Measurements from ENCODE around the gene SEPTIN11. TPM values are rescaled to one million over a fixed set of nuclear protein-coding genes. Genes with fewer than 3 reads are reported as not detected.

SEPTIN11 gene
- total RNA-seq, 1 donor from 2014 or later = 623 TPM

DNA sequence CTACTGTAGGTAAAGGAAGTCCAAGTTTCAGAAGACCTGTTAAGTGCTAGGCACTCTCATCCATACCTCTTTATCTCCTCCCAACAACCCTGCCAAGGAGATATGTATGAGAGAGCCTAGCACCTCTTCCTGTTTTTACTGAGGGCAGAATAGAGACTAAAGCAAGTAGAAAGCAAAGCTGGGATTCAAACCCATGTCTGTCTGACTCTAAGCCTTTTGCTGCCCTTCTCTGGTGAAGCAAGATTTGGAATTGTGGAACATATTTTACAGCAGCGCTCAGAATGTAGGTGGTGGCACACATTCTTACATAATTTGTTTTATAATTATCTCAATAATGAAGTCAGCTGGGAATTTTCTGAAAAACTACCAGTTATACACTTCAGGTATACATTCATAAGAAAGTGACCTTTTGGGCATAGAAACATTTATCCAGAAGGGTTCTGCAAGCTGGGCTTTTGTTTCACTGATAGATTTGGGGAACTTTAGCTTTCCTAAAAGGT is 41.7 kb downstream of the SEPTIN11 start:
- no peaks in the 10 kb centered on the region for H3K27me3 Mint-ChIP-seq (ENCODE audit: low read depth, unreplicated experiment)
- H2AFZ ChIP-seq (ENCODE audit: low read depth, low read length) = no peak overlapping the region
- peak overlapping the region; percentile 31 for H3K4me3 Mint-ChIP-seq (ENCODE audit: unreplicated experiment)
- H3K36me3 Mint-ChIP-seq (ENCODE audit: low read depth, unreplicated experiment) = peaks cover 21% of the 10 kb centered on the region
- H3K79me2 ChIP-seq (ENCODE audit: insufficient read depth, low read length) = peaks cover 82% of the 10 kb centered on the region
- peaks cover 2% of the 10 kb centered on the region for H3K9me3 Mint-ChIP-seq (ENCODE audit: unreplicated experiment)
- H3K27me3 ChIP-seq (ENCODE audit: insufficient read depth, low read length) = no peaks in the 10 kb centered on the region
- H3K36me3 ChIP-seq (ENCODE audit: insufficient read depth, low read length) = peaks cover 2% of the 10 kb centered on the region
- H3K9me3 ChIP-seq (ENCODE audit: insufficient read depth, low read depth, low read length) = peaks cover 3% of the 10 kb centered on the region
- TF ChIP-seq CTCF (IDR thresholded peaks at IDR 0.05; ENCODE audit: insufficient read depth, low read depth, low read length) = no peak
- TF ChIP-seq EZH2 (IDR thresholded peaks at IDR 0.05; ENCODE audit: insufficient read depth, low read length) = no peak
- peak overlapping the region; percentile 90 for H3K27ac Mint-ChIP-seq (ENCODE audit: unreplicated experiment)
- peaks cover 37% of the 10 kb centered on the region for H3K4me1 ChIP-seq (ENCODE audit: insufficient read depth, low read length)
- H4K20me1 ChIP-seq (ENCODE audit: insufficient read depth, low read length) = no peaks in the 10 kb centered on the region
- no peak for DNase-seq (ENCODE audit: low read depth)
- H3K9ac ChIP-seq (ENCODE audit: low read length) = peak overlapping the region; percentile 84
- H3K4me2 ChIP-seq (ENCODE audit: low read length) = peak overlapping the region; percentile 76
- no peak for FAIRE-seq
- H3K27ac ChIP-seq (ENCODE audit: low read depth, low read length) = peak overlapping the region; percentile 98
- no peak overlapping the region for H3K4me3 ChIP-seq (ENCODE audit: insufficient read depth, low read depth, low read length)
- peaks cover 78% of the 10 kb centered on the region for H3K4me1 Mint-ChIP-seq (ENCODE audit: low read depth, unreplicated experiment)

GRCh38 chr4:76993787-76994641 is 44.5 kb downstream of the SEPTIN11 start:
- TF ChIP-seq CTCF (IDR thresholded peaks at IDR 0.05; ENCODE audit: insufficient read depth, low read depth, low read length) = no peak
- TF ChIP-seq EZH2 (IDR thresholded peaks at IDR 0.05; ENCODE audit: insufficient read depth, low read length) = no peak
- Histone ChIP-seq H3K9me3 (ENCODE audit: insufficient read depth, low read depth, low read length) (peaks cover 3% of the 10 kb centered on the region), H4K20me1 (ENCODE audit: insufficient read depth, low read length) (no peaks in the 10 kb centered on the region), H3K27me3 (ENCODE audit: insufficient read depth, low read length) (no peaks in the 10 kb centered on the region), H3K4me2 (ENCODE audit: low read length) (no peak overlapping the region), H3K4me3 (ENCODE audit: insufficient read depth, low read depth, low read length) (no peak overlapping the region), H3K79me2 (ENCODE audit: insufficient read depth, low read length) (peaks cover 89% of the 10 kb centered on the region), H3K9ac (ENCODE audit: low read length) (no peak overlapping the region), H3K27ac (ENCODE audit: low read depth, low read length) (peak overlapping the region; percentile 4), H3K36me3 (ENCODE audit: insufficient read depth, low read length) (peaks cover 23% of the 10 kb centered on the region), H2AFZ (ENCODE audit: low read depth, low read length) (no peak overlapping the region), H3K4me1 (ENCODE audit: insufficient read depth, low read length) (peaks cover 18% of the 10 kb centered on the region)
- Mint-ChIP-seq H3K36me3 (ENCODE audit: low read depth, unreplicated experiment) (peaks cover 49% of the 10 kb centered on the region), H3K4me1 (ENCODE audit: low read depth, unreplicated experiment) (peaks cover 82% of the 10 kb centered on the region), H3K4me3 (ENCODE audit: unreplicated experiment) (no peak overlapping the region), H3K9me3 (ENCODE audit: unreplicated experiment) (peaks cover 2% of the 10 kb centered on the region), H3K27me3 (ENCODE audit: low read depth, unreplicated experiment) (no peaks in the 10 kb centered on the region), H3K27ac (ENCODE audit: unreplicated experiment) (peak overlapping the region; percentile 53)
- DNase-seq (ENCODE audit: low read depth) = no peak
- FAIRE-seq = no peak

- Mint-ChIP-seq H3K4me3 (ENCODE audit: unreplicated experiment) (no peak overlapping the region), H3K27me3 (ENCODE audit: low read depth, unreplicated experiment) (no peaks in the 10 kb centered on the region), H3K9me3 (ENCODE audit: unreplicated experiment) (peaks cover 2% of the 10 kb centered on the region), H3K27ac (ENCODE audit: unreplicated experiment) (peak overlapping the region; percentile 48), H3K4me1 (ENCODE audit: low read depth, unreplicated experiment) (peaks cover 82% of the 10 kb centered on the region), H3K36me3 (ENCODE audit: low read depth, unreplicated experiment) (peaks cover 41% of the 10 kb centered on the region)
- Histone ChIP-seq H3K9ac (ENCODE audit: low read length) (no peak overlapping the region), H3K36me3 (ENCODE audit: insufficient read depth, low read length) (peaks cover 30% of the 10 kb centered on the region), H3K4me2 (ENCODE audit: low read length) (no peak overlapping the region), H3K4me3 (ENCODE audit: insufficient read depth, low read depth, low read length) (no peak overlapping the region), H4K20me1 (ENCODE audit: insufficient read depth, low read length) (no peaks in the 10 kb centered on the region), H3K79me2 (ENCODE audit: insufficient read depth, low read length) (peaks cover 77% of the 10 kb centered on the region), H2AFZ (ENCODE audit: low read depth, low read length) (no peak overlapping the region), H3K27me3 (ENCODE audit: insufficient read depth, low read length) (no peaks in the 10 kb centered on the region), H3K4me1 (ENCODE audit: insufficient read depth, low read length) (peaks cover 11% of the 10 kb centered on the region), H3K27ac (ENCODE audit: low read depth, low read length) (no peak overlapping the region), H3K9me3 (ENCODE audit: insufficient read depth, low read depth, low read length) (no peaks in the 10 kb centered on the region)
- TF ChIP-seq EZH2 (IDR thresholded peaks at IDR 0.05; ENCODE audit: insufficient read depth, low read length) (no peak), CTCF (IDR thresholded peaks at IDR 0.05; ENCODE audit: insufficient read depth, low read depth, low read length) (no peak)
- no peak for DNase-seq (ENCODE audit: low read depth)
- no peak for FAIRE-seq
Observed at GRCh38 chr4:76995776-76996175, 46.2 kb downstream of the SEPTIN11 start.
